Skin epidermis (tissue), 12 donors: ENCODE data around the gene EML2.
"Not testable (repeated sequence)": the region's sequence is repeated elsewhere in the genome, so short reads cannot be mapped to it uniquely, and the experiment has no call there.

Source experiments
- H3K27ac ChIP-seq, 21 experiments: fragments of 200-600 bp; sonication (generic) in 11 of 21; one replicate each; pipeline ENCODE4 v1.5.0; 2020; ENCODE audit warnings: mild to moderate bottlenecking in 3 of 21, inconsistent platforms in 2 of 21, moderate library complexity in 2 of 21
- H3K4me3 ChIP-seq, 7 experiments: fragments of 200-600 bp; sonication (generic) in 2 of 7; one replicate each; pipeline ENCODE4 v1.5.0; 2020; ENCODE audit warnings: inconsistent platforms in 2 of 7, mild to moderate bottlenecking in 2 of 7, moderate library complexity in 1 of 7

The EML2 gene

DNA sequence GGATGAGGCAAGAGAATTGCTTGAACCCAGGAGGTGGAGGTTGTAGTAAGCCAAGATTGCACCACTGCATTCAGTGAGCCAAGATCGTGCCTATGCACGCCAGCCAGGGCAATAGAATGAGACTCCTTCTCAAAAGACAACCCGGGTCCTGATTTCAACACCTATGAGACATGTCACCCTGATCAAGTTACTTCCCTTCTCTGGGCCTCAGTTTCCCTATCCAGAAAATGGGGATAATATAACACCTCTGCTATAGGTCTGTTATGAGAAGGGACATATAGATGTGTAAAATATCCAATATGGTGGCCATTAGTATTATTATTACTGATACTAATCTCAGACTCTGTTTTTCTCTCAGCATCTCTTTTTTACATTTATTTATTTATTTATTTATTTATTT lies 15.9 kb upstream of the EML2 start:
- Histone ChIP-seq H3K4me3 (no peak overlapping the region), H3K27ac (no peak overlapping the region)

DNA sequence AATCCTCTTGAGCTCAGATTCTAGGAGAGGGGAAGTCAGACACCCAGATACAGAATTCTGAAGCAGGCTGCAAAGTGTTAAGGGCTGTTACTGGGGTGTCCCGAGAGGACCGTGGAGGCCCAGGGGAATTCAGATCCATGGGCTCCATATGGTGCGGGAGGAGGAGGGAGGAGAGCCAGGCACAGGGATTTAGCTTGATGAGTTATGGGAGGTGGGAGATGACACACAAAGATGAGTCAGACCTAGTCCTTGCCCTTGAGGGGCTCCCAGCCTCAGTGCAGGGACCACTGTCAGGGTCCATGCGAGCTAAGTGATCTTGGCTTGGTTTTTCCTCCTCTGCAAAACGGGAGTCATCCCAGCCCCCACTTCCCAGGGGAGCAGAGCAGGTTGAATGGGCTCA lies 14.4 kb upstream of the EML2 start:
- Histone ChIP-seq H3K4me3 (no peak overlapping the region), H3K27ac (no peak overlapping the region)

DNA sequence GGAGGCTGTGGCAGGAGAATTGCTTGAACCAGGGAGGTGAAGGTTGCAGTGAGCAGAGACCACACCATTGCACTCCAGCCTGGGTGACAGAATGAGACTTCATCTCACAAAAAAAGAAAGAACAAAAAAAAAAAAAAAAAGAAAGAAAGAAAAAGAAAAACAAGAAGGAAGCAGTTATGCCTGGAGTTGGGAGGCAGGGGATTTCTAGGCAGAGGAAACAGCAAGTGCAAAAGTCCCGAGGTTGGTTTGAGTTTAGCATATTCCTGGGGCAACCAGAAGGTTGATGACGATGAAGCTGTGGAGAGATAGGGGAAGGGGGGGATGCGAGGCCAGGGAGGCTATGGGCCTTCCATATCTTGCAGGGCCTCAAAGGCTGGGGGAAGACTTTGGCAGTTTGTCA lies 11.5 kb upstream of the EML2 start:
- H3K4me3 ChIP-seq, result no peak overlapping the region
- H3K27ac ChIP-seq, result no peak overlapping the region

DNA sequence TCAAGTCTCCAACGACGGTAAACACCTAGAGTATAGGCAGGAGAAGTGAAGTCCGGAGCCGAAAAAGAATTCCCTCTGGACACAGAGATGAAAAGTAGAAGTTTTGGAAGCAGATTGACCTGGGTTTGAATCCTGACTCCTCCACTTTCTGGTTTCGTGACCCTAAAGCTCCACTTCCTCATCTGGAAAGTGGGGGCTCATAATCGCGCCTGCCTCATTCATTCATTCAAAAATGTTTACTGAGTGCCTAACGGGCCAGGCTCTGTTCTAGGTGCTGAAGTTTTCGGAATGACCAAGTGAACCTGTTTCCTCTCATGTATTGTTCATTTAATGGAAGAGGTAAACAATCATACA lies 7.1 kb upstream of the EML2 start:
- Histone ChIP-seq H3K4me3 (peak overlapping the region in 1 of 7 experiments; percentile 16), H3K27ac (no peak overlapping the region)

DNA sequence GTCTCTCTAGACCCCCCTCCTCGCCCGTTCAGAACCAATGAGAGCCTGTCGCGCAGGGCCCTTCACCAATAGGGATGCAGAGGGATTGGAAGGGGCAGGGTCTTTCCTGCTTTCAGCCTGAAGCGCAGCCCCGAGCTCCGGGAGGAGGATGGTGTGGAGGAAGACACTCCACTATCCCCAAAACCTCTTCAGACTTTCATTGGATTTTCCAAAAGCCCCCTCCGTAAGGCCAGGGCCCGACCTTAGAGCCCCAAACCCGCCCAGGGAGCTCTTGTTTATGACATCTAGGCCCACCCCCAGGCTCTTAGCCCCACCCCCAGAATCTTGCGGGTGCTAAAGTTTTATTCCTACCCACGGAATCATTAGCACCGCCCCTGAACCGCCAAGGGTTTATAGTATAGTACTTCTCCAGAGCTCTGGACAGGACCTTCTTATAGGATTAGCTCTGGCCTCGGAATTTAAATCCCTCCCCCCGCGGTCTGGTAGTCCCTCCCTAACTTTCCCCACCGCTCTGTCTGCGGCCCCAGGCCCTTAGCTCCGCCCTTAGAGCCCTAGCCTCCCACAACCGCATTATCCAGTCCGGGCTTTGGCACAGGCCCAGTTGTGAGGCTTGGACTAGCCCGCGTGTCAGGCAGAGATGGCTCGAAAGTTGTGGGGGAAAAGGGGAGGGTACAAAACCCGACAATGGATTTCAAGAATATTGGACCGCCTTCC lies 6.6 kb upstream of the EML2 start:
- peak overlapping the region; percentile 9 to 32 (median 21) for H3K4me3 ChIP-seq
- peak overlapping the region in 3 of 21 experiments; percentile 22 to 65 (median 62) for H3K27ac ChIP-seq

DNA sequence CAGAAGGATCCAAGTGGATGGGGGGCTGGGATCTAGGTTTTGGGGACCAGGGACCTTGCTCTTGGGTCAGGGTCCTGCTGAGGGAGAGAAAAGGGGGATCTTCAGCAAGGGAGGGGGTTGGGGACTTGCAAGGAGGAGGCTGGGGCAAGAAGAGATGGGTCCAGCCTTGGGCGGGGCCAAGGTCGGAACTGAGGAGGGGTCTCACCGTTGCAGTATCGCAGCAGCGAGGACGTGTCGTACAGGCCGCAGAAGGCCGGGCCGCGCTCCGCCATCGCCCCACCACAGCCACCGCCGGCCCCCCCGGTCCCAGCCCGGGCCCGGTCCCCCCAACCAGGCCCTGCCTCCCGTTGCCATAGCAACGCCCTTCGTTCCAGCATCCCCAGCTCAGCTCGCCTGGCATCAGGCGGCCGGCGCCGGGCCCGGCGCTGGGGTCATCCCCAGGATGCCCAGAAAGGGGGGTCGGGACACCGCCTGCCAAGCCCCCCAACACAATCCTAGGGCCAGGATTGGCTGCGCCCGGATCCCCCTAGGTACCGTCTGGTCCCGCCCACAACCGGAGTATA lies 6.0 kb upstream of the EML2 start:
- H3K4me3 ChIP-seq, result peak overlapping the region in 5 of 7 experiments; percentile 9 to 32 (median 24)
- H3K27ac ChIP-seq, result peak overlapping the region in 1 of 21 experiments; percentile 65

DNA sequence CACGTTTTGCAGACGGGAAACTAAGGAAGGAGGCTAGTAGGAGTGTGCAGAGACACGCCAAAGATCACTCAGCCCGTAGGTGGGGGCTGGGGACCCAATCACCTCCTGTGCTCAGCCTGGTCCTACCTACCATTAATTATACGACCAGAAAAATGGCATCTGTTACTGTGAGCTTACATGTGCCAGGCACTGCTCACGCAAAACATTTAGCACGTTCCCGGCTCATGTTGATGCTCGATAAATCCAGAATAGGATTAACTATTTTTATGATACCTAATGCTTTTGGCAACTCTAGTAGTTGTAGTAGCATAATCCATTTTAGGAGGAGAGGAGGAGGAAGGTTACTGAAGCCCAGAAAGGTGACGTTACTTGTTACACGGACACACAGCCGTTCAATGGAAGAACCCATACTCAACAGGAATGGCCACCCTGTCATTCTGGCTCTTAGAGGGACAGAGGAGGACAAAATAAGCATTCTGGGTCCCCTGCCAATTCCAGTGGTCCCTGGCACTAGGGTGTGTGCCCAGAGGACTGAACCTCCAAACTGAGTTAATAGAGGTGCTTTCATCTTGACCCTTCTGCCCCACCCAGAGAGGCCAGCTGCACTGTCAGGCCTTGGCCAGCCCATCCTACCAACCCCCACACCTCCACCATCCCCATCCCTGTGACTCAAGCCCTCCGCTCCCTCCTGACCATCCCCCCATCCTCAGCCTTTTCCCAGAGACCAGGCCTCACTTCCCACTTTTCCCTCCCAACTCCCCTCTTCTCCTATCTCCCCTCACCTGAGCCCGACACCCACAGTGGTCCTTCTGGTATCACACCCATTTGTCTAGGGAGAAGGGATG lies 5.0 kb upstream of the EML2 start:
- H3K27ac ChIP-seq, result no peak overlapping the region
- no peak overlapping the region for H3K4me3 ChIP-seq

DNA sequence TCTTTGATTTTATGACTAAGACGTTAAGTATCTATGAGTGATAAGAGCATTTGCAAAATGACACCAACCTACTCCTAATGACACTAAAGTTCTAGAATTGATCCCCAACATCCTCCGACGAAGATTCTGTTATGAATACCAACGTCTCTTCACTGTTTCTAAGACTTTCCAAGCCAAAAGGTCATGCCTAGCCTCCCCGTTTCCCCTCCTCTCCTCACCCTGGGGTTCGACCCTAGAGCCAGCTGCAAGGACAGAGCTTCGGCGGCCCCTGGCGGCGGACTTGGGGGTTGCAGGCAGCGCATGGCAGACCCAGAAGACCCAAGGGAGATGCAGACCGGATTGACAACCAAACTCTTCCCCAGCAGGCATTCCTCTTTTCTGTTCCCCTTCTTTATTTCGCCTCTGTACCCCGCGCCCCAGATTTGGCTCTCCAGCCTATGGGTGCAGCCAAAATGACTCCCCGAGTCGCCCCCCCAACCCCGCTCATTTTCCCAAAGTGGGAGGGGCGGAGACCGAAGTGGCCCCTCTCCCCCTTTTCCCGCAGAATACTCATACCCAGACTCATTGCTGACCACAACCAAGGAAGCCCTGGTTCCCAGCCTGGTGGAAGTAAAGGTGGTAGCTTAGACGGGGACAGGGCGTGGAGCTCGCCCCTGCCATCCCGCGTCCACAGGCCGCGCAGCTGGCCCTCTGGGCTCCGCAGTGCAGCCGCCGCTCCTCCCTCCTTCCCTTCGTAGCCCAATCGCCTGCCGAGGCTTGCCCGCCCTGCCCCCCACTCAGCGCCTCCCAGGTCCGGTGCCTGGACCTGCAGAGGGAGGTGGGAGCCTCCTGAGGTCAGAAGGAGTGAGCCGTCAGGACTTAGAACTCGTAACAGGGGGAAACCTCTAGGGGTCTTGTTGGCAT lies 4.1 kb upstream of the EML2 start:
- Histone ChIP-seq H3K4me3 (no peak overlapping the region), H3K27ac (peak overlapping the region in 6 of 21 experiments; percentile 62 to 90 (median 80))

DNA sequence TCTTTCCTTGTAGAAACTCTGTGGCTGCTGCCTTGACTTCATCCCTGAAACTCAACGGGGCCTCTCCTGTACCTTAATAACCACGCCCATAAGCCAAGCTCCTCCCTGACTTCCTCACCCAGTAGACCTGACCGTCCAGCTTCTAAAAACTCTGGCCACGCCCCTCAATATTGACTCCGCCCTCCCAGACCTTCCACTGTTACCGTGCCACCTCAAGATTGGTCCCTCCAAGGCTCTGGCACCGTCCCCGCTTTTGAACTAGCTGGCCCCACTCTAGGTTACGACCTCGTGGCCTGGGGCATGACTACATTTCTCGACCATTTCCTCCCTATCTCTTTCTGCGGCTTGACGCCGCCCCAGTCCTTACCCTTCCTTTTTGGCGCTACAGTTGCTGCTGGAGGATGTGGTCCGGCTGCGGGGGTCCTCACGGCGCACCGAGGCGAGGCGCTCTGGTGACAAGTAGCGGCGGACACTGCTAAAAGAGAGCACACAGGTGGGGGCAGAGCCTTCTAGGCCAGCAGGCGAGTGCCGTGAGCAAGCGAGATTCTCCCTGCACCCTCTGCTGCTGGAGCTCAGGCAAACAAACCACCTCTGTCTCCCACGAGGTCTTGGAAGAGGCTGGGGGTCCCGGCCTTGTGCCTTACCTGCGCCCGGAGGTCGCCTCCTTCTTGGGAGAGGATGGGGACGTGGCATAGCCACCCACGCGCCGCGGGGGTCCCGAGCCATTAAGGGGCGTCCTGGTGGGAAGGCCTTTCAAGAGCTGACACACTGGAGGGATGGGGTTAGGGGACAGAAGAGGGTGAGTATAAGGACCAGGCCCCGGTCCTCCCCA lies 2.3 kb upstream of the EML2 start:
- peak overlapping the region in 20 of 21 experiments; percentile 54 to 90 (median 78) for H3K27ac ChIP-seq
- peak overlapping the region; percentile 18 to 42 (median 27) for H3K4me3 ChIP-seq

DNA sequence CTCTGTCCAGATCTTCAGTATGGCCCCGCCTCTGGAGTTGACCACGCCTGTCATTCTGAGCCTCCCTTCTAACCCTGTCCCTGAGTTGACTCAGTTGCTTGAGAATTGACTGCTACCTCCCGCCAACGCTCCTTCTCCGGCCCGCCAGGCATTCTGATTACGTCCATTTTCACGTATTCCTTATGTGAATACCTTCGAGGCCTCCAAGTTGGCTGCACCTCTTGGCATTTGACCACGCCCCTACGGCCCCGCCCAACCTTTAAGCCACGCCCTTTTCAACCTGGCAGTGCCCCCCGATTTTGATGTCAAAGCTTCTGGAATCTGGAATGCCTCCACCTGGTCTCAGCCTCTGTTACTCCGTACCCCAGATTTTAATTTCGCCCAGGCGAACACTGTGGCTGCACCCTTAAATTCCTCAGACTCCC lies 1.7 kb upstream of the EML2 start:
- peak overlapping the region in 2 of 7 experiments; percentile 29 to 42 for H3K4me3 ChIP-seq
- H3K27ac ChIP-seq, result peak overlapping the region in 11 of 21 experiments; percentile 34 to 90 (median 78)

DNA sequence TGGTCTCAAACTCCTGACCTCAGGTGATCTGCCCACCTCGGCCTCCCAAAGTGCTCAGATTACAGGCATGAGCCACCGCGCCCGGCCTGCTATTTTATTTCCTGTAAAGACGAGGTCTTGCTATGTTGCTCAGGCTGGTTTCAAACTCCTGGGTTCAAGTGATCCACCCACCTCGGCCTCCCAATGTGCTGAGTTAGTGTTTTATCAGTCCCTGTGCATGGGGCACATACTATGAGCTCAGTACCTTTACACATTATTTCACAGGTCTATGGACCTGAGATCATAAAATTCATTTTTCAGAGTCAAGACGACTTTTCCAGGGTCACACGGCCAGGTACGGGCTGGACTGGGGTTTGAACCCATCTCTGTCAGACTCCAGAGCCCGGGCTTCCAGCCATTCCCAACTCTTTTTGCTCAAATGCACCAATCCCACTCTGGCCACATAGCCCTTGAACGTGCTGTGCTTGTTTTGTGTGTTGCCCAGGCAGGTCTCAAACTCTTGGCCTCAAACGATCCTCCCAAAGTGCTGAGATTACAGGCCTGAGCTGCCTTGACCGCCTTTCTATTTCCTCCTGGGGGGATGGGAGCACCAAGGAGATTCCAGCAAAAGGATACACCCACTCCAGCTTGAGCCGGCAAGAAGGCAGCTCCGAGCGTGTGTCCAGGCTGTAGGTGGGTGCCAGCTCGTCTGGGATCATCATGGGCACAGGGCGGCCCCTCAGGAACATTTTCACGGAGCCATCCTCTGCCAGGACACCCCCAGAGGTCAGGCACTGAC lies 1.1 kb downstream of the EML2 start:
- Histone ChIP-seq H3K4me3 (peak overlapping the region; percentile 46 to 72 (median 64)), H3K27ac (peak overlapping the region in 18 of 21 experiments; percentile 65 to 88 (median 82))

DNA sequence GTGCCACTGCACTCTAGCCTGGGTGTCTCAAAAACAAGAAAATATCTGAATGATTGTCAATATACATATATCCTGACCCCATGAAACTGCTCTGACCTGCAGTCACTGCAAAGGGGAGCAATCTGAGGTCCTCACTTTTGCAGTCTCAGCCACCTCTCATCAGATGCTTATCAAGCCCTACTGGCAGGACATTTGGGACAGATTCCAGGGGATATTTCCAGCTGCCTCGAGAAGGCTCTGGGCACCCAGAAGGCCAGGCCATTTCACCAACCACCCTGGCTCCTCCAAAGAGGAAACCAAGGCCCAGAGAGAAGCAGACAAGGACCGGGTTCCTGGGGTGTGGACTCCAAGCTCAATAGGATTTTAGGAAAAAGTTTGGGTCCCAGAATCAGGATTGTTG lies 2.3 kb downstream of the EML2 start:
- Histone ChIP-seq H3K27ac (no peak overlapping the region), H3K4me3 (no peak overlapping the region)

DNA sequence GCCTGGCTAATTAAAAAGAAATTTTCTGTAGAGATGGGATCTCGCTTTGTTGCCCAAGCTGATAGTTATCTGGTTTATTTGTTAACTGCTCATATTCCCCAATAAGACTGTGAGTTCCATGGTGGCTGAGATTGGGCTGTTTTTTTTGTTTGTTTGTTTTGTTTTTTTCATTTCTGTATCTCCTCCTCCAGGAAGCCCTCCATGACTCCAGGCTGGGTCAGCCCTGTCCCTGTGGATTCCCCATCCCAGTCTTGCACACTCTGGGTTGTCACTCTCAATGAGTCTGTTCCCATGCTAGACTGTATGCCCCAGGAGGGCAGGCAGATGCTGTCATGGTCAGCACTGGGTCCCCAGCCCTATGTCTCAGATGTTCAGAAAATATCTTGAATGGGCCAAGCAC lies 2.9 kb downstream of the EML2 start:
- no peak overlapping the region for H3K27ac ChIP-seq
- H3K4me3 ChIP-seq, result no peak overlapping the region

DNA sequence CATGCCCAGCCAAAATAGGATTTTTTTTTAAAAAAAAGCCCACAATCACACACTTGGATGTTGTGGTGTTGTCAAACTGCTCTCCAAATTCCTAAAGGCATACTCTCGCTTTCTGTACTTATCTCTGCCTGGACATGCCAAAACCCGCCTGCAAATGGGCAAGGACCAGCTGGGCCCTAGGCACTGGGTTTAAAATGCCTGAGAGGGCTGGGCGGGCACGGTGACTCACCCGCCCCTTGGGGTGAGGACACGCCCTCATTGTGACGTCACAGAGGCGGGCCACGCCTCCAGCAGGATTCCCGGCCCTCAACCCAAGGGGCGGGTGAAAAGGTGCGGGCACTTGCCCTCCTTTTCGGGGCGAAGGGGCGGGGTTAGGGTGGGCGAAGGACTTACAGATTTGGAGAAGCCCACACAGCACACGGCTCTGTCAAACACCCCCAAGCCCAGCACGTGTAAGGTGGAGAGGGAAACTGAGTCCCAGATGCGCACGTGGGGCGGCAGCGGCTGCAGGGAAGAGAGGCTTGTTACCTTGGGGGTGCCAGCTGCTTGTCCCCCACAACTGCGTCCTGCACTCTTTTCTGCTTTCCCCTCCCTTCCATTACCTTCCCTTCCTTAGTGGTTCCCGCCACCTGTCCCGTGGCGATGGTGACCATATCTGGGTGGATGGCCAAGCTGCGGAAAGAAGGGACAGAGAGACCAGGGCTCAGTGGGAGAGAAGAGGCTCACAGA lies 6.6 kb downstream of the EML2 start:
- H3K27ac ChIP-seq, result peak overlapping the region in 14 of 21 experiments; percentile 7 to 71 (median 28)

DNA sequence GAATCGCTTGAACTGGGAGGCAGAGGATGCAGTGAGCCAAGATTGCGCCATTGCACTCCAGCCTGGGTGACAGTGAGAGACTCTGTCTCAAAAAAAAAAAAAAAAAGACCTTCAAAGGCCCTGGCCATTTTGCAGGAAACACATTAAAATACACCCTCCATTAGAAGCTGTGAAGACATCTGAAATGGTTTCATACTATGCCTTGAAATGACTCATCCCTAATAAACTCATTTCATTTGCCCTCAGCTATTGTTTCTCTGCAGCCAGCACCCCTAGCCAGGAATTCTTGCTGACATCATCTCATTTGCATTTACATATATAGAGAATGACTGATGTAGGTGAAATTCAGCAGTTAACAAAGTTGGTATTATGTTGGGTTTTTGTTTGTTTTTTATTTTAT lies 8.7 kb downstream of the EML2 start:
- Histone ChIP-seq H3K27ac (peak overlapping the region in 5 of 21 experiments; percentile 3 to 54 (median 38)), H3K4me3 (no peak overlapping the region)

More for the DNA sequence above, 6.6 kb downstream of the EML2 start:
- H3K4me3 ChIP-seq, result no peak overlapping the region

DNA sequence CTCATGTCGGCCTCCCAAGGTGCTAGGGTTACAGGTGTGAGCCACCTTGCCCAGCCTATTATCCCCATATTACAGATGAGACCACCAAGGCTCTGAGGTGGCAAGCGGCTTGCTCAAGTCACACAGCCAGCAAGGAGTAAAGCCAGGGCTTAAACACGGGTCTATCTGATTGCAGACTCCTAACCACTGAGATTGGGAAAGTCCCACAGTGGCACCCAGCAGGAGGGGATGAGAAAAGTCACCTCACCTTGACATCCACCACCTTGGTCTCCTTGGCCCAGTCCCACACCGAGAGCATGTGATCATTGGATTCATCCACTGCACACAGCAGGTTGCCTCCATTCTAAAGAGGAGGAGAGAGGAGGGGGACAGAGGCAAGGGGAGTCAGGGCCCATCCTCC lies 9.5 kb downstream of the EML2 start:
- peak overlapping the region in 3 of 21 experiments; percentile 1 to 54 (median 38) for H3K27ac ChIP-seq
- no peak overlapping the region for H3K4me3 ChIP-seq

DNA sequence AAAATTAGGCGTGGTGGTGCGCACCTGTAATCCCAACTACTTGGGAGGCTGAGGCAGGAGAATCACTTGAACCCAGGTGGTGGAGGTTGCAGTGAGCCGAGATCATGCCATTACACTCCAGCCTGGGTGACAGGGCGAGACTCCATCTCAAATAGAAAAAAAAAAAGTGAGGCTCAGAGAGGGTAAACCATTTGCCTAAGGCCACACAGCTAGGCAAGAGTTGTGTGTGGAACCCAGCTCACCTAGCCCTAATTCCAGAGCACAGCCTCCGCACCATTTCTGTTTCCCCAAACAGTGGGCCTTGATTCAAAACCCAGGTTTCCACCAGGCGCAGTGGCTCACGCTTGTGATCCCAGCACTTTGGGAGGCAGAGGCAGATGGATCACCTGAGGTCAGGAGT lies 11.0 kb downstream of the EML2 start:
- H3K4me3 ChIP-seq, H3K27ac ChIP-seq: not testable (repeated sequence)
